HepG2 (cell line): ENCODE data around the gene UNC50. TPM values are rescaled to one million over a fixed set of nuclear protein-coding genes. Genes with fewer than 3 reads are reported as not detected.

Experiments
- ARID3A ChIP-seq: IDR thresholded peaks from 2 replicates; pipeline ENCODE4 v1.6.1; 2012; ENCODE audit warnings: low read depth, low read length, improper control_type of control experiment
- CEBPB ChIP-seq: IDR thresholded peaks from 2 replicates; pipeline ENCODE4 v1.6.1; 2011; ENCODE audit warnings: low read depth, low read length, improper control_type of control experiment, borderline replicate concordance
- GRHL1 ChIP-seq: sonication (generic); formaldehyde crosslinking; conservative IDR thresholded peaks from 2 replicates; pipeline ENCODE4 v1.8.0; 2022; ENCODE audit warnings: missing genetic modification reagents
- ISX ChIP-seq: sonication (generic); formaldehyde crosslinking; conservative IDR thresholded peaks from 2 replicates; pipeline ENCODE4 v1.5.0; 2020; ENCODE audit warnings: missing genetic modification reagents
- KLF11 ChIP-seq: IDR thresholded peaks from 2 replicates; pipeline ENCODE4 v1.6.1; 2016; ENCODE audit warnings: missing compliant biosample characterization
- MAFK ChIP-seq, 2 experiments: IDR thresholded peaks in 1 of 2; conservative IDR thresholded peaks in 1 of 2; 2 replicates each; pipeline ENCODE4 v1.6.1; 2011; ENCODE audit warnings: improper control_type of control experiment in 2 of 2, low read length in 2 of 2
- POLR2A ChIP-seq, 2 experiments: IDR thresholded peaks; 2 replicates each; pipeline ENCODE4 v1.6.1; 2011; ENCODE audit warnings: low read depth in 2 of 2, low read length in 2 of 2, mild to moderate bottlenecking in 1 of 2, moderate library complexity in 1 of 2; ENCODE audit not compliant: insufficient read depth in 1 of 2
- POLR2G ChIP-seq: fragments of 200-400 bp; formaldehyde crosslinking; IDR thresholded peaks from 2 replicates; pipeline ENCODE4 v1.6.1; 2018; ENCODE audit warnings: mild to moderate bottlenecking, low read depth, low read length, moderate library complexity
- TERF1 ChIP-seq: sonication (generic); formaldehyde crosslinking; IDR thresholded peaks from 2 replicates; pipeline ENCODE4 v1.8.0; 2022; ENCODE audit warnings: mild to moderate bottlenecking, missing genetic modification reagents, moderate library complexity
- ZMYM3 ChIP-seq: sonication (generic); formaldehyde crosslinking; IDR thresholded peaks from 2 replicates; pipeline ENCODE4 v1.5.1; 2020; ENCODE audit warnings: mild to moderate bottlenecking, missing genetic modification reagents
- ZNF530 ChIP-seq: sonication (generic); formaldehyde crosslinking; IDR thresholded peaks from 2 replicates; pipeline ENCODE4 v1.5.0; 2020; ENCODE audit warnings: low read depth, mild to moderate bottlenecking, missing genetic modification reagents
- ZSCAN22 ChIP-seq: sonication (generic); formaldehyde crosslinking; IDR thresholded peaks from 2 replicates; pipeline ENCODE4 v1.4.0; 2020; ENCODE audit warnings: mild to moderate bottlenecking, missing genetic modification reagents
- polyA plus RNA-seq, 8 experiments: library from polyadenylated mRNA; depleted of rRNA in 3 of 8; stranded (reverse) in 7 of 8; unstranded in 1 of 8; fragments of >200 nt; fragmentation: Illumina TruSeq in 4 of 8; extraction: Trizol in 4 of 8; gene quantifications; 2 replicates each; pipeline versions ENCODE4 v1.2.1 to v1.2.3, GENCODE V29; 2011 to 2016; ENCODE audit warnings: low read depth in 4 of 8, missing spikeins in 1 of 8, mixed read lengths in 1 of 8; ENCODE audit not compliant: insufficient read depth in 1 of 8
- total RNA-seq, 5 experiments: library from RNA; depleted of rRNA; stranded (reverse); fragments of >200 nt; fragmentation: Illumina TruSeq; extraction: Trizol; gene quantifications; 2 replicates each; pipeline ENCODE4 v1.2.3, GENCODE V29; 2016; ENCODE audit warnings: low read depth in 1 of 5
- TF ChIP-seq, protein P1 (sequence below): sonication (generic); formaldehyde crosslinking; IDR thresholded peaks from 2 replicates; pipeline ENCODE4 v1.8.0; 2022; ENCODE audit warnings: mild to moderate bottlenecking, missing genetic modification reagents
- TF ChIP-seq, protein P2 (sequence below): sonication (generic); formaldehyde crosslinking; IDR thresholded peaks from 2 replicates; pipeline ENCODE4 v1.5.0; 2020; ENCODE audit warnings: mild to moderate bottlenecking, missing genetic modification reagents
- TF ChIP-seq, protein P3 (sequence below): sonication (generic); formaldehyde crosslinking; IDR thresholded peaks from 2 replicates; pipeline ENCODE4 v1.4.0; 2020; ENCODE audit warnings: missing genetic modification reagents; ENCODE audit errors: not compliant biosample characterization
- TF ChIP-seq, protein P4 (sequence below): fragments of 450-650 bp; IDR thresholded peaks from 2 replicates; pipeline ENCODE4 v1.6.1; 2017

The UNC50 gene
- total and polyA plus RNA-seq, 2 of the 13 experiments (the other 11 are each of a cell fraction or from before 2014, with no cell fraction given), result 92.6 to 95.6 TPM

- no peak for TF ChIP-seq MAFK (conservative IDR thresholded peaks at IDR 0.05 in 1 of 2, IDR thresholded peaks at IDR 0.05 in 1 of 2; ENCODE audit: low read length in 2 of 2)
- no peak for TF ChIP-seq GRHL1 (CRISPR knock-in tag)
- 0 out of 2 replicates have a peak, but pooled peaks have one; percentile 42 for TF ChIP-seq KLF11 (CRISPR knock-in tag)
- TF ChIP-seq POLR2A (IDR thresholded peaks at IDR 0.05; ENCODE audit: insufficient read depth in 1 of 2, low read depth in 2 of 2, low read length in 2 of 2), result peak; percentile 56 to 71
- TF ChIP-seq ZNF530 (CRISPR knock-in tag), result no peak
- no peak for TF ChIP-seq ISX (CRISPR knock-in tag)
- TF ChIP-seq, protein P1, sequence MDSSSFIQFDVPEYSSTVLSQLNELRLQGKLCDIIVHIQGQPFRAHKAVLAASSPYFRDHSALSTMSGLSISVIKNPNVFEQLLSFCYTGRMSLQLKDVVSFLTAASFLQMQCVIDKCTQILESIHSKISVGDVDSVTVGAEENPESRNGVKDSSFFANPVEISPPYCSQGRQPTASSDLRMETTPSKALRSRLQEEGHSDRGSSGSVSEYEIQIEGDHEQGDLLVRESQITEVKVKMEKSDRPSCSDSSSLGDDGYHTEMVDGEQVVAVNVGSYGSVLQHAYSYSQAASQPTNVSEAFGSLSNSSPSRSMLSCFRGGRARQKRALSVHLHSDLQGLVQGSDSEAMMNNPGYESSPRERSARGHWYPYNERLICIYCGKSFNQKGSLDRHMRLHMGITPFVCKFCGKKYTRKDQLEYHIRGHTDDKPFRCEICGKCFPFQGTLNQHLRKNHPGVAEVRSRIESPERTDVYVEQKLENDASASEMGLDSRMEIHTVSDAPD (CRISPR knock-in tag), result peak; percentile 77
- TF ChIP-seq, protein P2, sequence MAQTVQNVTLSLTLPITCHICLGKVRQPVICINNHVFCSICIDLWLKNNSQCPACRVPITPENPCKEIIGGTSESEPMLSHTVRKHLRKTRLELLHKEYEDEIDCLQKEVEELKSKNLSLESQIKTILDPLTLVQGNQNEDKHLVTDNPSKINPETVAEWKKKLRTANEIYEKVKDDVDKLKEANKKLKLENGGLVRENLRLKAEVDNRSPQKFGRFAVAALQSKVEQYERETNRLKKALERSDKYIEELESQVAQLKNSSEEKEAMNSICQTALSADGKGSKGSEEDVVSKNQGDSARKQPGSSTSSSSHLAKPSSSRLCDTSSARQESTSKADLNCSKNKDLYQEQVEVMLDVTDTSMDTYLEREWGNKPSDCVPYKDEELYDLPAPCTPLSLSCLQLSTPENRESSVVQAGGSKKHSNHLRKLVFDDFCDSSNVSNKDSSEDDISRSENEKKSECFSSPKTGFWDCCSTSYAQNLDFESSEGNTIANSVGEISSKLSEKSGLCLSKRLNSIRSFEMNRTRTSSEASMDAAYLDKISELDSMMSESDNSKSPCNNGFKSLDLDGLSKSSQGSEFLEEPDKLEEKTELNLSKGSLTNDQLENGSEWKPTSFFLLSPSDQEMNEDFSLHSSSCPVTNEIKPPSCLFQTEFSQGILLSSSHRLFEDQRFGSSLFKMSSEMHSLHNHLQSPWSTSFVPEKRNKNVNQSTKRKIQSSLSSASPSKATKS (CRISPR knock-in tag), result no peak
- TF ChIP-seq CEBPB, result peak; percentile 12; the same call in 1 of the 2 replicates
- peak; percentile 73 for TF ChIP-seq POLR2G
- TF ChIP-seq, protein P3, sequence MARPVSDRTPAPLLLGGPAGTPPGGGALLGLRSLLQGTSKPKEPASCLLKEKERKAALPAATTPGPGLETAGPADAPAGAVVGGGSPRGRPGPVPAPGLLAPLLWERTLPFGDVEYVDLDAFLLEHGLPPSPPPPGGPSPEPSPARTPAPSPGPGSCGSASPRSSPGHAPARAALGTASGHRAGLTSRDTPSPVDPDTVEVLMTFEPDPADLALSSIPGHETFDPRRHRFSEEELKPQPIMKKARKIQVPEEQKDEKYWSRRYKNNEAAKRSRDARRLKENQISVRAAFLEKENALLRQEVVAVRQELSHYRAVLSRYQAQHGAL (CRISPR knock-in tag), result no peak
- TF ChIP-seq ZSCAN22 (CRISPR knock-in tag), result no peak
- TF ChIP-seq ARID3A, result no peak
- TF ChIP-seq, protein P4, sequence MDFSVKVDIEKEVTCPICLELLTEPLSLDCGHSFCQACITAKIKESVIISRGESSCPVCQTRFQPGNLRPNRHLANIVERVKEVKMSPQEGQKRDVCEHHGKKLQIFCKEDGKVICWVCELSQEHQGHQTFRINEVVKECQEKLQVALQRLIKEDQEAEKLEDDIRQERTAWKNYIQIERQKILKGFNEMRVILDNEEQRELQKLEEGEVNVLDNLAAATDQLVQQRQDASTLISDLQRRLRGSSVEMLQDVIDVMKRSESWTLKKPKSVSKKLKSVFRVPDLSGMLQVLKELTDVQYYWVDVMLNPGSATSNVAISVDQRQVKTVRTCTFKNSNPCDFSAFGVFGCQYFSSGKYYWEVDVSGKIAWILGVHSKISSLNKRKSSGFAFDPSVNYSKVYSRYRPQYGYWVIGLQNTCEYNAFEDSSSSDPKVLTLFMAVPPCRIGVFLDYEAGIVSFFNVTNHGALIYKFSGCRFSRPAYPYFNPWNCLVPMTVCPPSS, result no peak
- no peak; the same call in 1 of the 2 replicates for TF ChIP-seq ZMYM3
- no peak for TF ChIP-seq TERF1
Observed at GRCh38 chr2:98583816-98584618, 24.4 kb upstream of the UNC50 start (continued).
